Measurements from ENCODE around the gene BTBD6. TPM values are rescaled to one million over a fixed set of nuclear protein-coding genes. Genes with fewer than 3 reads are reported as not detected.

The BTBD6 gene
- total RNA-seq, 4 donors from 2014 or later = 52.2 to 69.6 (median 64.4) TPM

GRCh38 chr14:105219043-105219612 is 29.2 kb upstream of the BTBD6 start:
- in situ Hi-C loops (cut with MboI; ENCODE audit: low pct_ligation_motif_present in 1 of 4, low pct_unique_long_range_greater_than_20kb in 1 of 4, low sequenced_read_pairs in 3 of 4) = no loop called here
- no peak for TF ChIP-seq POLR2A (IDR thresholded peaks at IDR 0.05)
- Histone ChIP-seq H3K27ac (no peak overlapping the region), H3K4me3 (no peak overlapping the region), H3K4me1 (no peaks in the 10 kb centered on the region), H3K36me3 (peaks cover 0 to 9% (median 4%) of the 10 kb centered on the region in 4 donors), H3K27me3 (no peaks in the 10 kb centered on the region), H3K9me3 (no peaks in the 10 kb centered on the region)
- 96% methylated on average over 29 of the region's 29 CpGs; no CpG with 5 or more reads in 1 of the 2 donors for WGBS, 2 donors (ENCODE audit: low coverage in 1 of 2)
- DNase-seq = no peak
- intact Hi-C loops (cut with DNase I; ENCODE audit: low total_unique reads) = loop anchor here (2.0 kb wide), 1 partner anchor 76 kb away; no protein-coding TSS in a partner anchor

DNA sequence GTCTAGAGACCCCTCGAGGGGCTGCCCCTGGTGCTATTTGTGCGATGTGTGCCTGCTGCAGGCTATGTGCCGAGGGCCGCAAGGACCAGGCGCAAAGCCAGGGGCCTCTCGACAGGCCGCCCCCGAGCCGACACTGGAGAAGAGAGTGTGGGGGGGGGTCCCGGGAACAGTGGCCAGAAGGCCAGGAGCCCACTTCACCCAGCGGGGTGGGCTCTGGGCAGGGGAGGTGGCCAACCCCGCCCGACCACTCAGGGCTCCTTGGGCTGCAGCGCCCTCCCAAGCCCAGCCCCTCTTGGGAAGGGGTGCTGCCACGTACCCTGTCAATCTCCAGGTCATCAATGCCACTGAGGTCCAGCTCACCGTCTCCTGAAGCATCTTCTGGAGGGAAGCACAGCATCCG is 28.6 kb upstream of the BTBD6 start:
- Histone ChIP-seq H3K36me3 (peaks cover 0 to 9% (median 4%) of the 10 kb centered on the region in 4 donors), H3K9me3 (no peaks in the 10 kb centered on the region), H3K27me3 (no peaks in the 10 kb centered on the region), H3K4me1 (no peaks in the 10 kb centered on the region), H3K4me3 (no peak overlapping the region), H3K27ac (no peak overlapping the region)
- TF ChIP-seq POLR2AphosphoS5 (IDR thresholded peaks at IDR 0.05) = no peak
- no peak for TF ChIP-seq POLR2A (IDR thresholded peaks at IDR 0.05)
- TF ChIP-seq EP300 (IDR thresholded peaks at IDR 0.05; ENCODE audit: low read depth) = no peak
- no peak for TF ChIP-seq CTCF (IDR thresholded peaks at IDR 0.05)
- 91% methylated on average over 17 of the region's 17 CpGs; no CpG with 5 or more reads in 1 of the 2 donors for WGBS, 2 donors (ENCODE audit: low coverage in 1 of 2)
- in situ Hi-C loops (cut with MboI; ENCODE audit: low pct_ligation_motif_present in 1 of 4, low pct_unique_long_range_greater_than_20kb in 1 of 4, low sequenced_read_pairs in 3 of 4) (no loop called here), intact Hi-C loops (cut with DNase I; ENCODE audit: low total_unique reads) (loop anchor here (2.0 kb wide), 1 partner anchor 75 kb away; no protein-coding TSS in a partner anchor)
- DNase-seq = no peak

DNA sequence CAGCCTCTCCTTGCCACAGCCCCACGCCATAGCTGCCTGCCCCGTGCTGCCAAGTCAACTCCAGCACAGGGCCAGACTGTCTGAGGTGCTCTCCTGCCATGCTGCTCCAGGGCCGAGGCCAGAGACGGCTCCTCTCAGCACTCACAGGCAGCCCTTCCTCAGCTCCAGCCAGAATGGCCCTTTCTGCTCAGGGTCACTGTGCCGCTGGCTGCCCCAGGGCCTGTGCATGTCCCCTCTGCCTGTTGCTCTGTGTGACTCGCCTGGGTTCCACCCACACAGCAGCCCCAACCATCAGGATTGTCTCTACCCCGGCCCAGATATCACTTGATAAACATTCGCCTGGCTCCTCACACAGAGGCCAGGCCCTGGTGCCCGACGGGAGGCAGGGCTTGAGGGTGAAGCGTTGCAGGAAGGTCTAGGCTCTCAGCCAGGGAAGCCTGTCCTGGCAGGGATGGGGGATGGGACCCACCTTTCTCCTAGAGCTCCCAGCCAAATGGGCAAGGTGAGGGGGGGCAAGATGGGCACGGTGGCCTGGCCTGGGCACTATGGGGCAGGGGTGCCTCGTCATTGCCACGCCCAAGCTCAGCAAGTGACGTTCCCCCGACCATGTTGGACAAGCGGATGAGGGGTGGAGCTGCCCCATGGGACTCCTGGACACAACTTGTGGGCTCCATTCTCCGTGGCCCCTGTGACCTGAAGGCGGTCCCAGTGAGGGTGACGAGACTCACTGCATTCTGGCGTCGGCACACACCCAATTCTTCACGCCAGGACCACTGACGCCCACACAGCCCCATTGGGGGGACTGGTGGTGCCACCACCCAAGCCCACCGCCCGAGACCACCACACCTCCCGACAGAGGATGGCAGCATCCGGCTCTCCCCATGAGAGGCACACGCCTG is 27.4 kb upstream of the BTBD6 start:
- DNase-seq = no peak
- 89% methylated on average over 27 of the region's 29 CpGs; no CpG with 5 or more reads in 1 of the 2 donors for WGBS, 2 donors (ENCODE audit: low coverage in 1 of 2)
- in situ Hi-C loops (cut with MboI; ENCODE audit: low pct_ligation_motif_present in 1 of 4, low pct_unique_long_range_greater_than_20kb in 1 of 4, low sequenced_read_pairs in 3 of 4) = no loop called here
- peaks cover 0 to 21% (median 8%) of the 10 kb centered on the region in 4 donors for H3K36me3 ChIP-seq
- H3K27me3 ChIP-seq = no peaks in the 10 kb centered on the region
- H3K4me1 ChIP-seq = no peaks in the 10 kb centered on the region
- H3K9me3 ChIP-seq = no peaks in the 10 kb centered on the region
- TF ChIP-seq POLR2A (IDR thresholded peaks at IDR 0.05) (no peak), POLR2AphosphoS5 (IDR thresholded peaks at IDR 0.05) (no peak), EP300 (IDR thresholded peaks at IDR 0.05; ENCODE audit: low read depth) (no peak), CTCF (IDR thresholded peaks at IDR 0.05) (no peak)
- intact Hi-C loops (cut with DNase I; ENCODE audit: low total_unique reads) = no loop called here
- no peak overlapping the region for H3K27ac ChIP-seq
- no peak overlapping the region for H3K4me3 ChIP-seq

GRCh38 chr14:105221598-105222178 is 26.6 kb upstream of the BTBD6 start:
- intact Hi-C loops (cut with DNase I; ENCODE audit: low total_unique reads) (no loop called here), in situ Hi-C loops (cut with MboI; ENCODE audit: low pct_ligation_motif_present in 1 of 4, low pct_unique_long_range_greater_than_20kb in 1 of 4, low sequenced_read_pairs in 3 of 4) (no loop called here)
- no peak for TF ChIP-seq POLR2AphosphoS5 (IDR thresholded peaks at IDR 0.05)
- TF ChIP-seq CTCF (IDR thresholded peaks at IDR 0.05) = no peak
- TF ChIP-seq POLR2A (IDR thresholded peaks at IDR 0.05) = no peak
- no peak for TF ChIP-seq EP300 (IDR thresholded peaks at IDR 0.05; ENCODE audit: low read depth)
- H3K27me3 ChIP-seq = no peaks in the 10 kb centered on the region
- no peak overlapping the region for H3K27ac ChIP-seq
- WGBS, 2 donors (ENCODE audit: low coverage in 1 of 2) = 93 to 96% methylated on average over 3 to 27 of the region's 27 CpGs
- DNase-seq = no peak
- H3K9me3 ChIP-seq = no peaks in the 10 kb centered on the region
- no peaks in the 10 kb centered on the region for H3K4me1 ChIP-seq
- H3K4me3 ChIP-seq = no peak overlapping the region
- peaks cover 0 to 23% (median 10%) of the 10 kb centered on the region in 4 donors for H3K36me3 ChIP-seq

All from transverse colon (tissue), 4 donors.